B cell (primary cell): Measurements from ENCODE around the gene CABLES1. TPM values are rescaled to one million over a fixed set of nuclear protein-coding genes. Genes with fewer than 3 reads are reported as not detected.

Source experiments
- ATAC-seq: fragments of 200-7000 bp; cut with Tn5 transposase; one replicate; pipeline ENCODE4 v1.10.0; 2021; ENCODE audit warnings: low read depth, mild to moderate bottlenecking, moderate number of reproducible peaks, moderate library complexity
- CTCF ChIA-PET: fragments of 350-600 bp; sonication (Branson Sonifier 250); formaldehyde crosslinking; loops from one replicate; lab custom pipeline; 2021; ENCODE audit warnings: antibody characterized with exemption, inconsistent platforms; lab: Charles Lee
- POLR2A ChIA-PET: fragments of 350-600 bp; sonication (Branson Sonifier 250); formaldehyde crosslinking; loops from one replicate; lab custom pipeline; 2021; ENCODE audit warnings: antibody characterized with exemption; lab: Charles Lee
- DNase-seq: peaks from one replicate; pipeline ENCODE4 v3.0.0; 2013
- H2AFZ ChIP-seq: 2 replicates; pipeline ENCODE4 v1.6.1; 2012; ENCODE audit warnings: mild to moderate bottlenecking, low read depth, low read length; ENCODE audit not compliant: insufficient read depth, poor library complexity, severe bottlenecking
- H3K27ac ChIP-seq, 2 donors: 1 replicate in 1 of 2; 2 replicates in 1 of 2; pipeline ENCODE4 v1.5.1; 2012 to 2013; ENCODE audit warnings: low read length in 2 of 2, mild to moderate bottlenecking in 2 of 2, moderate library complexity in 1 of 2
- H3K27me3 ChIP-seq, 4 experiments: fragments of 200-600 bp in 1 of 4; sonication (generic) in 1 of 4; replicated peaks in 1 of 4; 1 replicate in 2 of 4; 2 replicates in 2 of 4; pipeline versions ENCODE4 v1.6.1 to v1.7.0; 2013 to 2016; ENCODE audit warnings: low read length in 3 of 4, mild to moderate bottlenecking in 2 of 4, mixed read lengths in 1 of 4, moderate library complexity in 1 of 4; ENCODE audit not compliant: insufficient read depth in 4 of 4, control insufficient read depth in 3 of 4; ENCODE audit errors: control extremely low read depth in 1 of 4
- H3K36me3 ChIP-seq, 2 experiments: replicated peaks in 1 of 2; 1 replicate in 1 of 2; 2 replicates in 1 of 2; pipeline versions ENCODE4 v1.6.1 to v1.7.1; 2013; ENCODE audit warnings: low read length in 1 of 2; ENCODE audit not compliant: insufficient read depth in 2 of 2, control insufficient read depth in 1 of 2; ENCODE audit errors: control extremely low read depth in 1 of 2, extremely low read depth in 1 of 2
- H3K4me1 ChIP-seq, 2 donors: fragments of 200-600 bp in 1 of 2; sonication (generic) in 1 of 2; 1 replicate in 1 of 2; 2 replicates in 1 of 2; pipeline versions ENCODE4 v1.5.1 to v1.6.1; 2013 to 2017; ENCODE audit warnings: low read length in 2 of 2; ENCODE audit not compliant: control insufficient read depth in 2 of 2, insufficient read depth in 2 of 2
- H3K4me2 ChIP-seq: replicated peaks from 2 replicates; pipeline ENCODE3; 2012; ENCODE audit warnings: mild to moderate bottlenecking, low read depth, low read length; ENCODE audit not compliant: poor library complexity, severe bottlenecking
- H3K4me3 ChIP-seq, 5 experiments: fragments of 200-600 bp in 1 of 5; sonication (generic) in 1 of 5; 1 replicate in 3 of 5; 2 replicates in 2 of 5; pipeline versions ENCODE4 v1.5.1 to v1.7.0; 2011 to 2016; ENCODE audit warnings: low read length in 4 of 5, mild to moderate bottlenecking in 4 of 5, low read depth in 2 of 5, control low read depth in 1 of 5, moderate library complexity in 1 of 5; ENCODE audit not compliant: insufficient read depth in 1 of 5; ENCODE audit errors: control extremely low read depth in 1 of 5, extremely low read depth in 1 of 5
- H3K79me2 ChIP-seq: fragments of 200-600 bp; sonication (generic); one replicate; pipeline ENCODE4 v1.6.0; 2016; ENCODE audit warnings: low read length; ENCODE audit not compliant: control insufficient read depth, insufficient read depth
- H3K9ac ChIP-seq: fragments of 200-600 bp; sonication (generic); 2 replicates; pipeline ENCODE4 v1.6.1; 2017; ENCODE audit warnings: mild to moderate bottlenecking, low read length, moderate library complexity
- H3K9me3 ChIP-seq, 3 donors: one replicate each; pipeline versions ENCODE4 v1.6.1 to v1.7.1; 2013; ENCODE audit warnings: low read length in 2 of 3; ENCODE audit not compliant: control insufficient read depth in 2 of 3, insufficient read depth in 1 of 3; ENCODE audit errors: control extremely low read depth in 1 of 3
- H4K20me1 ChIP-seq: 2 replicates; pipeline ENCODE4 v1.6.0; 2012; ENCODE audit warnings: mild to moderate bottlenecking, low read length; ENCODE audit not compliant: insufficient read depth, control insufficient read depth, poor library complexity, severe bottlenecking
- H3K27ac Mint-ChIP-seq: one replicate; pipeline ENCODE4 v1.8.0; 2021; ENCODE audit warnings: mixed read lengths
- H3K27me3 Mint-ChIP-seq: one replicate; pipeline ENCODE4 v1.8.0; 2021; ENCODE audit warnings: mixed read lengths
- H3K4me1 Mint-ChIP-seq: one replicate; pipeline ENCODE4 v1.8.0; 2021; ENCODE audit warnings: mixed read lengths
- H3K4me3 Mint-ChIP-seq: one replicate; pipeline ENCODE4 v1.8.0; 2021; ENCODE audit warnings: mixed read lengths
- H3K9me3 Mint-ChIP-seq: one replicate; pipeline ENCODE4 v1.8.0; 2022; ENCODE audit warnings: mixed read lengths; ENCODE audit not compliant: insufficient read depth
- CTCF ChIP-seq: fragments of 200-600 bp; IDR thresholded peaks from one replicate; pipeline ENCODE4 v1.8.0; 2022; ENCODE audit warnings: antibody characterized with exemption, mild to moderate bottlenecking
- EZH2 ChIP-seq: IDR thresholded peaks from 2 replicates; pipeline ENCODE4 v1.6.1; 2012; ENCODE audit warnings: borderline replicate concordance, low read depth, mild to moderate bottlenecking, moderate library complexity, low read length; ENCODE audit not compliant: insufficient read depth, poor library complexity, severe bottlenecking
- WGBS: methylation state at CpG from one replicate; pipeline ENCODE4 v1.1.5; 2013; ENCODE audit warnings: missing lambda C conversion rate; ENCODE audit not compliant: insufficient coverage; 5-methylcytosine and 5-hydroxymethylcytosine counted together
- intact Hi-C: fragments of 100-400 bp; cut with micrococcal nuclease; formaldehyde crosslinking; loops from one replicate; pipeline ENCODE4 v1.10.0; 2022
- polyA plus RNA-seq: library from polyadenylated mRNA; depleted of rRNA; stranded (reverse); fragments of >200 nt; gene quantifications from 2 replicates; pipeline ENCODE4 v1.2.3, GENCODE V29; 2012
- total RNA-seq, 2 donors: library from RNA; stranded (reverse); fragments of 120-200 nt in 1 of 2; gene quantifications; 1 replicate in 1 of 2; 2 replicates in 1 of 2; pipeline versions ENCODE4 v1.2.3 to v1.2.4, GENCODE V29; 2013 to 2022

The CABLES1 gene
- total and polyA plus RNA-seq, 2 donors (not counting 1 experiment from before 2014, with no cell fraction given), result 0.30 to 56.3 TPM

- Histone ChIP-seq H3K9ac (no peak overlapping the region), H3K27ac (no peak overlapping the region), H3K79me2 (no peaks in the 10 kb centered on the region), H3K4me3 (no peak overlapping the region), H3K36me3 (peaks cover 0 to 3% of the 10 kb centered on the region in 2 experiments), H2AFZ (no peak overlapping the region), H3K9me3 (no peaks in the 10 kb centered on the region), H3K4me1 (no peaks in the 10 kb centered on the region), H3K4me2 (no peak overlapping the region), H3K27me3 (no peaks in the 10 kb centered on the region), H4K20me1 (no peaks in the 10 kb centered on the region)
- no peaks in the 10 kb centered on the region for H3K27me3 Mint-ChIP-seq
- TF ChIP-seq CTCF, result no peak
- TF ChIP-seq EZH2, result no peak
- no peak overlapping the region for H3K27ac Mint-ChIP-seq
- ATAC-seq, result no peak
- DNase-seq, result no peak
- no peaks in the 10 kb centered on the region for H3K4me1 Mint-ChIP-seq
- POLR2A ChIA-PET, result no interaction called here
- WGBS, result 54% methylated on average over 3 of the region's 4 CpGs
- H3K4me3 Mint-ChIP-seq, result no peak overlapping the region
- CTCF ChIA-PET, result no interaction called here
- no peaks in the 10 kb centered on the region for H3K9me3 Mint-ChIP-seq
- intact Hi-C loops, result no loop called here
These were observed 156.3 kb downstream of the CABLES1 start for GRCh38 chr18:23291456-23292205.

- H3K9ac ChIP-seq, result no peak overlapping the region
- DNase-seq (no peak), ATAC-seq (no peak)
- H4K20me1 ChIP-seq, result no peaks in the 10 kb centered on the region
- TF ChIP-seq CTCF (no peak), EZH2 (no peak)
- no peaks in the 10 kb centered on the region for H3K27me3 ChIP-seq
- ChIA-PET POLR2A (no interaction called here), CTCF (no interaction called here)
- no peaks in the 10 kb centered on the region for H3K4me1 Mint-ChIP-seq
- intact Hi-C loops, result no loop called here
- no peak overlapping the region for H2AFZ ChIP-seq
- H3K27ac ChIP-seq, result no peak overlapping the region
- no peaks in the 10 kb centered on the region for H3K79me2 ChIP-seq
- no peaks in the 10 kb centered on the region for H3K9me3 Mint-ChIP-seq
- H3K27ac Mint-ChIP-seq, result no peak overlapping the region
- H3K4me1 ChIP-seq, result no peaks in the 10 kb centered on the region
- no peak overlapping the region for H3K4me2 ChIP-seq
- no peak overlapping the region for H3K4me3 ChIP-seq
- H3K9me3 ChIP-seq, result peaks cover 0 to 6% (median 0%) of the 10 kb centered on the region in 3 donors
- H3K27me3 Mint-ChIP-seq, result no peaks in the 10 kb centered on the region
- no peak overlapping the region for H3K4me3 Mint-ChIP-seq
- 100% methylated on average over 1 of the region's 6 CpGs for WGBS
- H3K36me3 ChIP-seq, result peaks cover 0 to 4% of the 10 kb centered on the region in 2 experiments
These were observed 165.0 kb downstream of the CABLES1 start for GRCh38 chr18:23300231-23300805.
